DND-41 (cell line): ENCODE data around the gene SPTAN1.

Experiments used
- EZH2 ChIP-seq: IDR thresholded peaks from 3 replicates; pipeline ENCODE4 v1.6.1; 2012; ENCODE audit warnings: borderline replicate concordance, low read depth, mild to moderate bottlenecking, moderate library complexity, low read length, inconsistent platforms; ENCODE audit not compliant: severe bottlenecking
- TF ChIP-seq, protein P1 (sequence below): IDR thresholded peaks from 2 replicates; pipeline ENCODE4 v1.5.1; 2012; ENCODE audit warnings: borderline replicate concordance, low read length, moderate library complexity, mild to moderate bottlenecking; ENCODE audit not compliant: poor library complexity, severe bottlenecking; ENCODE audit errors: extremely low read depth

DNA sequence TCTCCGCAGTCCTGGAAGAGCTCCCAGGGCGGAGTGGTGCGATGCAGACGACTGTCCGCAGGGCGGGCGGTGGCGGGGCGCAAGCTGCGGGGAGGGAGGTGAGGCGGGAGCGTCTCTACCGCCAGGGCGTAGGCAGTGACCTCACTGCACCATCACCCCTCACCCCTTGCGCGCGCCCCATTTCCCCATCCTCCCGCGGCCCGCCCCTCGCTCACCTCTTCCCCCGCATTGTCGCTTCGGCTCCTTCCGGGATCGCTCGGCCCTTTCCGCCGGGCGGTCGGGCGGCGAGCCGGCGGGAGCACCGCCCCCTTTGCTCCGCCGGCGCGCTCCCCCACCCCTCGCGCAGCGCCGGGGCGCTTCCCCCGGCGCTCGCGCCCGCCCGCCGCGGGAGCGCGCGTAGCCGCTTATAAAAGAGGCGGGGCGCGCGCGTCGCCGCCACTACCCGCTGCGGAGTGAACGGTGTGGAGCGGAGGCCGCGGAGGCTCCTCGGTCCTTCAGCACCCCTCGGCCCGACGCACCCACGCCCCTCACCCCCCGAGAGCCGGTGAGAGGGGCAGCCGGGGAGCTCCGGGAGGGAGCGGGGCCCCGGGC is at the start of gene SPTAN1:
- TF ChIP-seq, protein P1, sequence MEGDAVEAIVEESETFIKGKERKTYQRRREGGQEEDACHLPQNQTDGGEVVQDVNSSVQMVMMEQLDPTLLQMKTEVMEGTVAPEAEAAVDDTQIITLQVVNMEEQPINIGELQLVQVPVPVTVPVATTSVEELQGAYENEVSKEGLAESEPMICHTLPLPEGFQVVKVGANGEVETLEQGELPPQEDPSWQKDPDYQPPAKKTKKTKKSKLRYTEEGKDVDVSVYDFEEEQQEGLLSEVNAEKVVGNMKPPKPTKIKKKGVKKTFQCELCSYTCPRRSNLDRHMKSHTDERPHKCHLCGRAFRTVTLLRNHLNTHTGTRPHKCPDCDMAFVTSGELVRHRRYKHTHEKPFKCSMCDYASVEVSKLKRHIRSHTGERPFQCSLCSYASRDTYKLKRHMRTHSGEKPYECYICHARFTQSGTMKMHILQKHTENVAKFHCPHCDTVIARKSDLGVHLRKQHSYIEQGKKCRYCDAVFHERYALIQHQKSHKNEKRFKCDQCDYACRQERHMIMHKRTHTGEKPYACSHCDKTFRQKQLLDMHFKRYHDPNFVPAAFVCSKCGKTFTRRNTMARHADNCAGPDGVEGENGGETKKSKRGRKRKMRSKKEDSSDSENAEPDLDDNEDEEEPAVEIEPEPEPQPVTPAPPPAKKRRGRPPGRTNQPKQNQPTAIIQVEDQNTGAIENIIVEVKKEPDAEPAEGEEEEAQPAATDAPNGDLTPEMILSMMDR, result no peak
- TF ChIP-seq EZH2, result no peak
